Breast epithelium (tissue), 4 donors: ENCODE measurements around the gene NUDT11. TPM values are rescaled to one million over a fixed set of nuclear protein-coding genes. Genes with fewer than 3 reads are reported as not detected.

Experiments
- DNase-seq, 2 donors: peaks; one replicate each; pipeline ENCODE4 v3.0.0-alpha.2; 2019; ENCODE audit warnings: low spot score in 2 of 2
- H3K27ac ChIP-seq, 2 donors: fragments of 200-600 bp; sonication (generic) in 1 of 2; one replicate each; pipeline ENCODE4 v1.5.1; 2016 to 2019; ENCODE audit warnings: mild to moderate bottlenecking in 1 of 2
- H3K27me3 ChIP-seq, 2 donors: fragments of 200-600 bp; sonication (generic) in 1 of 2; one replicate each; pipeline versions ENCODE4 v1.5.1 to v1.6.0; 2017 to 2019; ENCODE audit warnings: control low read depth in 1 of 2, mild to moderate bottlenecking in 1 of 2
- H3K36me3 ChIP-seq: fragments of 200-600 bp; one replicate; pipeline ENCODE4 v1.5.1; 2019
- H3K4me1 ChIP-seq, 2 donors: fragments of 200-600 bp; sonication (generic); one replicate each; pipeline ENCODE4 v1.5.1; 2016 to 2019; ENCODE audit warnings: control low read depth in 1 of 2
- H3K4me3 ChIP-seq, 3 donors: fragments of 200-600 bp; sonication (generic); 1 replicate in 2 of 3; 2 replicates in 1 of 3; pipeline ENCODE4 v1.5.1; 2016 to 2019; ENCODE audit warnings: mild to moderate bottlenecking in 3 of 3, moderate library complexity in 2 of 3
- H3K9me3 ChIP-seq, 2 donors: fragments of 200-600 bp; sonication (generic) in 1 of 2; one replicate each; pipeline ENCODE4 v1.5.1; 2016 to 2019; ENCODE audit warnings: control low read depth in 1 of 2
- POLR2A ChIP-seq: fragments of 450-650 bp; IDR thresholded peaks from one replicate; pipeline ENCODE4 v1.6.1; 2016; ENCODE audit warnings: antibody characterized with exemption, mild to moderate bottlenecking, moderate library complexity
- POLR2AphosphoS5 ChIP-seq, 3 donors: sonication (generic); formaldehyde crosslinking; IDR thresholded peaks; one replicate each; pipeline ENCODE4 v1.6.1; 2017; ENCODE audit warnings: antibody characterized with exemption in 3 of 3
- intact Hi-C: fragments of 100-400 bp; cut with DNase I; formaldehyde crosslinking; loops from one replicate; pipeline ENCODE4 v1.15.1; 2023; ENCODE audit warnings: low total_unique reads
- total RNA-seq, 3 donors: library from RNA; depleted of rRNA; stranded (reverse); fragments of >200 nt; gene quantifications; one replicate each; pipeline ENCODE4 v1.1.0, GENCODE V29; 2016
- TF ChIP-seq, protein P1 (sequence below), 3 donors: fragments of 450-650 bp; IDR thresholded peaks; one replicate each; pipeline ENCODE4 v1.5.1; 2016 to 2017; ENCODE audit warnings: antibody characterized with exemption in 3 of 3, mild to moderate bottlenecking in 3 of 3, moderate library complexity in 3 of 3

Gene NUDT11
- total RNA-seq, 3 donors from 2014 or later = 1.4 to 2.6 (median 2.2) TPM

DNA sequence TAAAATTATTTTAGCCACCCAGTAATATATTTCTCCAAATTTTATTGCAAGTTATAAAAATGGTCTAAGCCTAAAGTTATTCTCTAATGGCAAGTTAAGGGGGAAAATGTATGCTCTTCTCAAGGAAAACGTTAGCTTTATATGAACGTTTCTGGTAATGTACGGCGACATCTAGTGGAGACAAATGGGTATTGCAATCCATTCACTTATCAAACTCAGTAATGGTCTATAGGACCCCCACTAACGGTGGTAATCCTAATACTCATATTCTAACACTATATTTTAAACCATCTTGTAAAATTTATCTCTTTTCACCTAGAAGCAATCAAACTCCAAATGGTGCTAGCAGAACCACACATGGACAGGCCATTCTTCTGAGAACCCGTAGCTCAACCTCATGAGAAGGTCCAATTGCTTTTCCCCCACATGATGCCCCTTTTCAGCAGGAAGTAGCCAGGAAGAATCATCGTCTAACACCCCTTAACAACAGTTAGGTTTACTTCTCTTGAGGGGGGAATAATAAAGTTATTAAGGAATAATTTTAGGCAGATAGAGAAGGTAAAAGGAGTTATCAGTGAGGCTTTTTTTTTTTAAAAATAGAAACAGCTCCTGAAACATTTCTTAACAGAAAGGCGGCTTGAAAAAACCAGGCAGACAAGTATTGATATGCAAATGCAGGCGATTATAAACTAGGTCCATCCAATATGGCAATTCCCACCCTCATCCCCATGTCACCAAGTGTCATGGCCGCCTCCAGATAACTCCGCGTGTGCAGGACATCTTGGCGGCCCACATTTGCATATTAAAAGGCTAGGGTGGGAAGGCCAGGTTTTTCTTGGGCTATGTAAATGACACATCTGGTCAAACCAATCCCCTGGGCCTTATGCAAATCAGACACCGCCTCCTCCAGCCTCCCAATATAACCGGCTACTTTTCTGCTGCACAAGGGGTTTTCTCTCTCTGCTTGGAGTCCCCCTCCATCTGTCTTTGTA lies 35.0 kb downstream of the NUDT11 start:
- intact Hi-C loops = no loop called here
- H3K4me1 ChIP-seq = no peaks in the 10 kb centered on the region

DNA sequence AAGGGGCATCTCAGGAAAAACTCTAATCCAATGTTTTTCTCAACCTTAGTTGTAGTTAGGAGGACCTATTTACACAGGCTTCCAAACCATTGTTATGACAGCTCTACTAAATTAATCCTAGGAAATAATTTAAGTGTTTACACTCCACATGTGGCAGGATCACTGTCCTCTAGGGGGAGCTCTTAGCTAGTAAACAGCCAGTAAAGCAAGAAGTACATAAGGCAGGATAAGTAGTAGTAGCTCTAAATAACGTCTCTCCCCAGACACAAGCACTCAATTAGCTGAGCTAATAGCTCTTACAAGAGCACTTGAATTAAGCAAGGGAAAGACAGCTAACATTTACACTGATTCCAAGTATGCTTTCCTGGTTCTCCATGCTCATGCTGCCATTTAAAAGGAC lies 37.3 kb downstream of the NUDT11 start:
- H3K36me3 ChIP-seq = no peaks in the 10 kb centered on the region
- intact Hi-C loops = no loop called here
- H3K4me3 ChIP-seq = no peak overlapping the region
- TF ChIP-seq POLR2A = no peak
- TF ChIP-seq, protein P1, sequence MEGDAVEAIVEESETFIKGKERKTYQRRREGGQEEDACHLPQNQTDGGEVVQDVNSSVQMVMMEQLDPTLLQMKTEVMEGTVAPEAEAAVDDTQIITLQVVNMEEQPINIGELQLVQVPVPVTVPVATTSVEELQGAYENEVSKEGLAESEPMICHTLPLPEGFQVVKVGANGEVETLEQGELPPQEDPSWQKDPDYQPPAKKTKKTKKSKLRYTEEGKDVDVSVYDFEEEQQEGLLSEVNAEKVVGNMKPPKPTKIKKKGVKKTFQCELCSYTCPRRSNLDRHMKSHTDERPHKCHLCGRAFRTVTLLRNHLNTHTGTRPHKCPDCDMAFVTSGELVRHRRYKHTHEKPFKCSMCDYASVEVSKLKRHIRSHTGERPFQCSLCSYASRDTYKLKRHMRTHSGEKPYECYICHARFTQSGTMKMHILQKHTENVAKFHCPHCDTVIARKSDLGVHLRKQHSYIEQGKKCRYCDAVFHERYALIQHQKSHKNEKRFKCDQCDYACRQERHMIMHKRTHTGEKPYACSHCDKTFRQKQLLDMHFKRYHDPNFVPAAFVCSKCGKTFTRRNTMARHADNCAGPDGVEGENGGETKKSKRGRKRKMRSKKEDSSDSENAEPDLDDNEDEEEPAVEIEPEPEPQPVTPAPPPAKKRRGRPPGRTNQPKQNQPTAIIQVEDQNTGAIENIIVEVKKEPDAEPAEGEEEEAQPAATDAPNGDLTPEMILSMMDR (IDR thresholded peaks at IDR 0.05) = no peak
- TF ChIP-seq POLR2AphosphoS5 (IDR thresholded peaks at IDR 0.05) = no peak
- no peaks in the 10 kb centered on the region for H3K9me3 ChIP-seq
- no peak for DNase-seq
- peaks cover 0 to 53% of the 10 kb centered on the region in 2 donors for H3K27me3 ChIP-seq
- no peaks in the 10 kb centered on the region for H3K4me1 ChIP-seq
- H3K27ac ChIP-seq = no peak overlapping the region

More for the DNA sequence above, 35.0 kb downstream of the NUDT11 start:
- DNase-seq = no peak
- Histone ChIP-seq H3K4me3 (no peak overlapping the region), H3K36me3 (no peaks in the 10 kb centered on the region), H3K27ac (no peak overlapping the region), H3K9me3 (no peaks in the 10 kb centered on the region), H3K27me3 (peaks cover 0 to 55% of the 10 kb centered on the region in 2 donors)
- TF ChIP-seq POLR2A = no peak
- TF ChIP-seq POLR2AphosphoS5 (IDR thresholded peaks at IDR 0.05) = no peak
- TF ChIP-seq, protein P1 (IDR thresholded peaks at IDR 0.05) = peak; percentile 40 to 55 (median 47)

DNA sequence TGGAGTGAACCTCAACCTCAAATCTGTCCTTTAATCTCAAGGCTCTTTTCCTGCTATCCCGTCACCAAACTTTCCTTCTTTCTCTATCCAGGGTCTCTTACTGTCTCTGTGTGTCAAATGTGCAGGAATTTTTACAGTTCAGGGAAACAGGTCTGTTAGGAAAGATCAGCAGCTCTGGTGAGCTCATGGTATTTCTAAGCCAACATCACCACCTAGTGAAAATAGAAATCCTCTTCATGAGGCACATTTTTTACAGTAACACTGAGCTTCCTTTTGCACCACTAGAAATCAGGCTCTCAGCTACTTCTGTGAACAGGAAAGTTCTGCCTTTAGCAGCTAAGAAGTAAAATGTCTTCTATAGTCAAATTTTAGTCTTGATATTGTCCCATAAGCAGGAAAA lies 39.6 kb downstream of the NUDT11 start:
- intact Hi-C loops = no loop called here

DNA sequence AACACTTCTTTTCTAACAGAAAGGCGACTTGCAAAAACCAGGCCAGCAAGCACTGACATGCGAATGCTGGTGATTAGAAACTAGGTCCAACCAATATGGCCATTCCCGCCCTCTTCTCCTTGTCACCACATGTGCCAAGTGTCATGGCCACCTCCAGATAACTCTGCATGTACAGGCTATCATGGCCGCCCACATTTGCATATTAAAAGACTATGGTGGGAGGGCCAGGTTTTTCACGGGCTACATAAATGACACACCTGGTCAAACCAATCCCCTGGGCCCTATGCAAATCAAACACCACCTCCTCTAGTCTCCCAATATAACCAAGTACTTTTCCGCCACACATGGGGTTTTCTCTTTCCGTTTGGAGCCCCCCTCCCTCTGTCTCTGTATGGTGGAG lies 40.1 kb downstream of the NUDT11 start:
- TF ChIP-seq POLR2A = no peak
- intact Hi-C loops = no loop called here
- Histone ChIP-seq H3K9me3 (no peaks in the 10 kb centered on the region), H3K27ac (no peak overlapping the region), H3K27me3 (peaks cover 0 to 55% of the 10 kb centered on the region in 2 donors), H3K4me1 (no peaks in the 10 kb centered on the region), H3K4me3 (no peak overlapping the region), H3K36me3 (no peaks in the 10 kb centered on the region)
- DNase-seq = no peak

More for the DNA sequence above, 39.6 kb downstream of the NUDT11 start:
- DNase-seq = no peak
- Histone ChIP-seq H3K27me3 (peaks cover 0 to 56% of the 10 kb centered on the region in 2 donors), H3K4me3 (no peak overlapping the region), H3K27ac (no peak overlapping the region), H3K4me1 (no peaks in the 10 kb centered on the region), H3K9me3 (no peaks in the 10 kb centered on the region), H3K36me3 (no peaks in the 10 kb centered on the region)
- TF ChIP-seq POLR2AphosphoS5 (IDR thresholded peaks at IDR 0.05) (no peak), POLR2A (no peak)
- TF ChIP-seq, protein P1 (IDR thresholded peaks at IDR 0.05) = no peak

DNA sequence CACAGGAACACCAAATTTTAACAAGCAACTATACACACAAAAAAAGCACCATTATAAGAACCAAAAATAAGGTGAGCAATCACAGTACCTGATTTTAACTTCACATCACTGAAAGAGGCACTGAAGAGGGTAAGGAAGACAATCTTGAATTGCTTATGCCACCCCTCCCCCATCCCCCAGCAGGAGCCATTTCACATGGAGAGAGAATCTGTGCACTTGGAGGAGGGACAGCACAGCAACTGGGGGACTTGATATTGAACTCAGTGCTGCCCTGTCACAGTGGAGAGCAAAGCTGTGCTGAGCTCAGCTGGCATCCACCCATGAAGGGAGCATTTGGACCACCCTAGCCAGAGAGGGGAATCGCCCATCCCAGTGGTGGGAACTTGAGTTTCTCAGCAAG lies 56.0 kb downstream of the NUDT11 start:
- intact Hi-C loops = no loop called here
- TF ChIP-seq POLR2AphosphoS5 (IDR thresholded peaks at IDR 0.05) (no peak), POLR2A (no peak)
- TF ChIP-seq, protein P1 (IDR thresholded peaks at IDR 0.05) = no peak
- Histone ChIP-seq H3K27ac (no peak overlapping the region), H3K4me3 (no peak overlapping the region), H3K4me1 (no peaks in the 10 kb centered on the region), H3K36me3 (no peaks in the 10 kb centered on the region), H3K9me3 (no peaks in the 10 kb centered on the region), H3K27me3 (peaks cover 0 to 49% of the 10 kb centered on the region in 2 donors)
- no peak for DNase-seq

Other genes with a start within 250 kb of the NUDT11 start
- 1 to 10 TPM in 2 of 3 donors, under 1 TPM in 1; 0.64 to 1.6 (median 1.3) TPM for gene NUDT10, start 163.8 kb downstream of the NUDT11 start, total RNA-seq
- gene CENPVL3, start 122.3 kb upstream of the NUDT11 start, total RNA-seq = not detected
- not detected for gene CENPVL2, start 186.2 kb upstream of the NUDT11 start, total RNA-seq
- gene CENPVL1, start 213.9 kb upstream of the NUDT11 start, total RNA-seq = not detected
- gene GSPT2, start 246.8 kb upstream of the NUDT11 start, total RNA-seq = 1 to 10 TPM; 5.9 to 8.6 (median 7.7) TPM